Erythroblast (primary cell): Measurements from ENCODE around the gene KRT9.

Experiments
- GATA1 ChIP-seq: IDR thresholded peaks from 2 replicates; pipeline ENCODE4 v1.6.1; 2011; ENCODE audit warnings: low read depth, mild to moderate bottlenecking, control low read depth, low read length, moderate library complexity
- POLR2A ChIP-seq: IDR thresholded peaks from 2 replicates; pipeline ENCODE4 v1.6.1; 2011; ENCODE audit warnings: mild to moderate bottlenecking, low read length

DNA sequence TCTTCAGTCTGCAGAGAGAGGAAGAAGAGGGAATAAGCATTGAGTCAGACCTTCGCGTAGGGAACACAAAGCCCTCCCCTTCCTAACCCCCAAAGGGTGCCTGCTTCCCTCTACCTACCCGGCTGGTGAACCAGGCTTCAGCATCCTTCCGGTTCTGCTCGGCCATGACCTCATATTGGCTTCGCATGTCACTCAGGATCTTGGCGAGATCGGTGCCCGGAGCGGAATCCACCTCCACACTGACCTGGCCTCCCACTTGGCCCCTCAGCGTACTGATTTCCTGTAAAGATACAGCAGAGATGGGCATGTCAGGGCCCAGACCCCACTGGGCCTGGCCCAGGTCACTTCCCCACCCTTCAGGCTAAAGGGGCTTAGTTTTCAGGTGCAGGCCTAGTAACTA is 47.6 kb downstream of the KRT9 start:
- TF ChIP-seq POLR2A (no peak), GATA1 (no peak)
